GM12878 (cell line): Measurements from ENCODE around the gene ELAC1.

ENCODE experiments used
- HDAC2 ChIP-seq: fragments of 200-600 bp; sonication (generic); IDR thresholded peaks from 2 replicates; pipeline ENCODE4 v1.6.1; 2017
- MTA3 ChIP-seq: IDR thresholded peaks from 2 replicates; pipeline ENCODE4 v1.6.1; 2012; ENCODE audit warnings: low read length, inconsistent platforms, borderline replicate concordance
- POLR2A ChIP-seq: IDR thresholded peaks from 2 replicates; pipeline ENCODE4 v1.6.1; 2011; ENCODE audit warnings: low read depth, mild to moderate bottlenecking, low read length
- RAD21 ChIP-seq: IDR thresholded peaks from 2 replicates; pipeline ENCODE4 v1.6.1; 2011; ENCODE audit warnings: mild to moderate bottlenecking, low read depth, low read length, moderate library complexity; ENCODE audit not compliant: insufficient read depth
- RCOR1 ChIP-seq: conservative IDR thresholded peaks from 2 replicates; pipeline ENCODE4 v1.6.1; 2012; ENCODE audit warnings: low read depth, low read length, improper control_type of control experiment
- ZNF274 ChIP-seq: IDR thresholded peaks from one replicate; pipeline ENCODE4 v1.8.0; 2011; ENCODE audit not compliant: insufficient read length, insufficient read depth
- ZZZ3 ChIP-seq: IDR thresholded peaks from 2 replicates; pipeline ENCODE4 v1.6.1; 2011; ENCODE audit warnings: low read depth; ENCODE audit not compliant: control insufficient read depth, insufficient read length
- TF ChIP-seq, protein P1 (sequence below), 3 experiments: IDR thresholded peaks in 2 of 3; conservative IDR thresholded peaks in 1 of 3; 2 replicates each; pipeline ENCODE4 v1.5.1; 2011; ENCODE audit warnings: low read depth in 3 of 3, low read length in 3 of 3, mild to moderate bottlenecking in 3 of 3, control low read depth in 2 of 3, moderate library complexity in 2 of 3, inconsistent platforms in 1 of 3, mixed read lengths in 1 of 3; ENCODE audit not compliant: control insufficient read depth in 2 of 3, insufficient read depth in 1 of 3; ENCODE audit errors: extremely low read depth in 1 of 3
- TF ChIP-seq, protein P2 (sequence below): IDR thresholded peaks from 2 replicates; pipeline ENCODE4 v1.6.1; 2012; ENCODE audit warnings: low read length, inconsistent platforms

DNA sequence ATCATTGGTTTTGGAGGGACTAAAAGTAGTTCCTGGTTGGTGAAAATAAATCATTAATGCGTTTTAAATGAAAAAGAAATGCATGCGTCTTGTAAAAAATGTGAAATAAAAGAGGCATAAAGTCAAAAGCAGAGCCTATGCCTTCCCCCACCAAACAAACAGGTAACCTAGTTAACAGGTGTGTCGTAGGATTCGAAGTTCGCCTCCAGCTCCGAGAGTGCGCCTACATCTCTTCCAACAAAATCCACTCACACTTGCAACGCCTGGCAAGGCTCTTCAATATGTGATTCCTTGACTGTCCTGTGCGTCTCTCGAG, 61.5 kb downstream of the ELAC1 start:
- no peak for TF ChIP-seq ZNF274
- no peak for TF ChIP-seq POLR2A
- TF ChIP-seq RCOR1, result no peak
- TF ChIP-seq, protein P1, sequence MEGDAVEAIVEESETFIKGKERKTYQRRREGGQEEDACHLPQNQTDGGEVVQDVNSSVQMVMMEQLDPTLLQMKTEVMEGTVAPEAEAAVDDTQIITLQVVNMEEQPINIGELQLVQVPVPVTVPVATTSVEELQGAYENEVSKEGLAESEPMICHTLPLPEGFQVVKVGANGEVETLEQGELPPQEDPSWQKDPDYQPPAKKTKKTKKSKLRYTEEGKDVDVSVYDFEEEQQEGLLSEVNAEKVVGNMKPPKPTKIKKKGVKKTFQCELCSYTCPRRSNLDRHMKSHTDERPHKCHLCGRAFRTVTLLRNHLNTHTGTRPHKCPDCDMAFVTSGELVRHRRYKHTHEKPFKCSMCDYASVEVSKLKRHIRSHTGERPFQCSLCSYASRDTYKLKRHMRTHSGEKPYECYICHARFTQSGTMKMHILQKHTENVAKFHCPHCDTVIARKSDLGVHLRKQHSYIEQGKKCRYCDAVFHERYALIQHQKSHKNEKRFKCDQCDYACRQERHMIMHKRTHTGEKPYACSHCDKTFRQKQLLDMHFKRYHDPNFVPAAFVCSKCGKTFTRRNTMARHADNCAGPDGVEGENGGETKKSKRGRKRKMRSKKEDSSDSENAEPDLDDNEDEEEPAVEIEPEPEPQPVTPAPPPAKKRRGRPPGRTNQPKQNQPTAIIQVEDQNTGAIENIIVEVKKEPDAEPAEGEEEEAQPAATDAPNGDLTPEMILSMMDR (IDR thresholded peaks at IDR 0.05 in 2 of 3, conservative IDR thresholded peaks at IDR 0.05 in 1 of 3; ENCODE audit: control insufficient read depth in 2 of 3, extremely low read depth in 1 of 3, insufficient read depth in 1 of 3, low read depth in 3 of 3, low read length in 3 of 3), result no peak
- TF ChIP-seq MTA3, result no peak
- TF ChIP-seq RAD21, result no peak
- TF ChIP-seq, protein P2, sequence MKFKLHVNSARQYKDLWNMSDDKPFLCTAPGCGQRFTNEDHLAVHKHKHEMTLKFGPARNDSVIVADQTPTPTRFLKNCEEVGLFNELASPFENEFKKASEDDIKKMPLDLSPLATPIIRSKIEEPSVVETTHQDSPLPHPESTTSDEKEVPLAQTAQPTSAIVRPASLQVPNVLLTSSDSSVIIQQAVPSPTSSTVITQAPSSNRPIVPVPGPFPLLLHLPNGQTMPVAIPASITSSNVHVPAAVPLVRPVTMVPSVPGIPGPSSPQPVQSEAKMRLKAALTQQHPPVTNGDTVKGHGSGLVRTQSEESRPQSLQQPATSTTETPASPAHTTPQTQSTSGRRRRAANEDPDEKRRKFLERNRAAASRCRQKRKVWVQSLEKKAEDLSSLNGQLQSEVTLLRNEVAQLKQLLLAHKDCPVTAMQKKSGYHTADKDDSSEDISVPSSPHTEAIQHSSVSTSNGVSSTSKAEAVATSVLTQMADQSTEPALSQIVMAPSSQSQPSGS, result no peak
- no peak for TF ChIP-seq ZZZ3
- no peak for TF ChIP-seq HDAC2
